HL-60 (cell line): ENCODE results near the gene NTHL1.

Source experiments
- DNase-seq, 2 experiments: peaks; one replicate each; pipeline ENCODE4 v3.0.0-alpha.2; 2010 to 2020; ENCODE audit warnings: low read depth in 1 of 2, low spot score in 1 of 2
- H3K27ac ChIP-seq: fragments of 250-450 bp; sonication (Bioruptor Pico); replicated peaks from 2 replicates; pipeline ENCODE4 v1.5.1; 2020; ENCODE audit warnings: mild to moderate bottlenecking, moderate library complexity
- H3K27me3 ChIP-seq: fragments of 250-450 bp; sonication (Bioruptor Pico); 2 replicates; pipeline ENCODE4 v1.5.1; 2021; ENCODE audit warnings: mild to moderate bottlenecking, moderate library complexity; ENCODE audit not compliant: insufficient read depth, poor library complexity, severe bottlenecking
- H3K4me3 ChIP-seq: replicated peaks from 2 replicates; pipeline ENCODE4 v1.5.1; 2011; ENCODE audit warnings: mild to moderate bottlenecking, control low read depth, low read length; ENCODE audit not compliant: insufficient read depth
- CTCF ChIP-seq: IDR thresholded peaks from one replicate; pipeline ENCODE4 v1.5.1; 2011; ENCODE audit warnings: low read length, control low read depth, inconsistent platforms; ENCODE audit not compliant: insufficient read depth
- GABPA ChIP-seq: IDR thresholded peaks from 2 replicates; pipeline ENCODE4 v1.6.1; 2012; ENCODE audit warnings: low read depth
- POLR2AphosphoS5 ChIP-seq: IDR thresholded peaks from 2 replicates; pipeline ENCODE4 v1.6.1; 2012; ENCODE audit warnings: low read depth
- REST ChIP-seq: IDR thresholded peaks from 2 replicates; pipeline ENCODE4 v1.6.1; 2012; ENCODE audit warnings: low read depth; ENCODE audit not compliant: insufficient replicate concordance
- SPI1 ChIP-seq: IDR thresholded peaks from 2 replicates; pipeline ENCODE4 v1.6.1; 2012; ENCODE audit warnings: low read depth, mild to moderate bottlenecking, borderline replicate concordance

Gene NTHL1

GRCh38 chr16:2045965-2046892 lies 1.4 kb downstream of the NTHL1 start:
- Histone ChIP-seq H3K4me3 (peak overlapping the region; percentile 77; the same call in 1 of the 2 replicates), H3K27me3 (no peaks in the 10 kb centered on the region), H3K27ac (no peak overlapping the region)
- TF ChIP-seq GABPA (no peak), REST (no peak), POLR2AphosphoS5 (no peak), CTCF (no peak), SPI1 (no peak)
- no peak for DNase-seq

- TF ChIP-seq REST: no peak
- TF ChIP-seq GABPA: no peak
- no peak for TF ChIP-seq CTCF
- no peak for TF ChIP-seq SPI1
- no peak for TF ChIP-seq POLR2AphosphoS5
- DNase-seq: no peak
- Histone ChIP-seq H3K27ac (no peak overlapping the region), H3K4me3 (no peak overlapping the region), H3K27me3 (no peaks in the 10 kb centered on the region)
Measured at GRCh38 chr16:2044541-2044940, 3.1 kb downstream of the NTHL1 start.

GRCh38 chr16:2043667-2044451 lies 3.8 kb downstream of the NTHL1 start:
- no peak for DNase-seq
- Histone ChIP-seq H3K27ac (no peak overlapping the region), H3K27me3 (no peaks in the 10 kb centered on the region), H3K4me3 (no peak overlapping the region)
- TF ChIP-seq POLR2AphosphoS5: no peak
- no peak for TF ChIP-seq REST
- TF ChIP-seq GABPA: no peak
- no peak for TF ChIP-seq CTCF
- no peak for TF ChIP-seq SPI1
